Kidney epithelial cell (primary cell): ENCODE data around the gene SETD1B. TPM values are rescaled to one million over a fixed set of nuclear protein-coding genes. Genes with fewer than 3 reads are reported as not detected.

Source experiments
- DNase-seq: peaks from one replicate; pipeline ENCODE4 v3.0.0-alpha.2; 2010; ENCODE audit warnings: low read depth
- H3K27me3 ChIP-seq: 2 replicates; pipeline ENCODE4 v1.6.0; 2011; ENCODE audit warnings: low read length; ENCODE audit not compliant: control insufficient read depth, insufficient read depth
- H3K36me3 ChIP-seq: 2 replicates; pipeline ENCODE4 v1.5.1; 2011; ENCODE audit warnings: low read length; ENCODE audit not compliant: control insufficient read depth, insufficient read depth
- H3K4me3 ChIP-seq: 2 replicates; pipeline ENCODE4 v1.5.1; 2011; ENCODE audit warnings: low read depth, mild to moderate bottlenecking, control low read depth, low read length
- CTCF ChIP-seq: IDR thresholded peaks from 2 replicates; pipeline ENCODE4 v1.5.1; 2011; ENCODE audit warnings: mild to moderate bottlenecking, moderate library complexity, low read length, control low read depth, inconsistent platforms; ENCODE audit not compliant: insufficient read depth, poor library complexity, severe bottlenecking
- total RNA-seq: library from RNA; depleted of rRNA; stranded (reverse); fragments of >200 nt; gene quantifications from 2 replicates; pipeline ENCODE4 v1.2.3, GENCODE V29; 2015

SETD1B gene
- total RNA-seq, 1 donor from 2014 or later: 8.1 TPM

DNA sequence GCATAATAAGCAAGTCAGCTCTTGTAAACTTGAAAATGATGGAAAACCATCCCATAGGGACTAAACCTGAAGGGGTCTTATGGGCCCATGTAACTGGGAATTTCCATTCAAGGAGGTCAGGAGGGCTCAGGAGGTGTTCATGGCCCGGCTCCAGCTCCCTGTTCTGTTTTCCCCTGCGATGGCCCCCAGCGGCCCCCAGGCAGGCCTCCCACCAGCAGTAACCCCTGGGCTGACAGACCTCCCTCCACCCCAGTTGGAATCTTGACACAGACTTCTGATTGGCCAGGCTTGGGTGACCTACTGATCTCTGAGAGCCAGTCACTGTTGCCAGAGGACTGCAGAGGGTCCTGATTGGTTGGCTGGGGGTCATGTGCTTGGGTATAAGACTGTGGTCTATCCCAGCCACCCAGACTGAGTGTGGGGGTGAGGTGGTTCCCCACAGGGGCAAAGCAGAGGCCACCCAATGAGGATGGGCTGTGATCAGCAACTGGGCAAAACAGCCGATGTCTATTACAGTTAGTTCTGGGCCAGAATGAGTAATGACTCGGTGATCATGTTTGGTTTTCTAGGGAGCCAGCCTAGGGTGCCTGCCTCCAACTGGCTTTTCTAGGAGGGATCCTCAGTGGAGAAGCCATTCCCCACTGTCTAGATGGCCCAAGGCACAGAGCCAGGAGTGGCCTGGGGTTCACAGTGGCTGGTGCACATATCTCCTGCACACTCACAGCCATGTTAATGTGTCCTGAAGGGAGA, 37.3 kb upstream of the SETD1B start:
- DNase-seq: no peak
- TF ChIP-seq CTCF: no peak
- no peaks in the 10 kb centered on the region for H3K27me3 ChIP-seq
- H3K36me3 ChIP-seq: no peaks in the 10 kb centered on the region
- no peak overlapping the region for H3K4me3 ChIP-seq

DNA sequence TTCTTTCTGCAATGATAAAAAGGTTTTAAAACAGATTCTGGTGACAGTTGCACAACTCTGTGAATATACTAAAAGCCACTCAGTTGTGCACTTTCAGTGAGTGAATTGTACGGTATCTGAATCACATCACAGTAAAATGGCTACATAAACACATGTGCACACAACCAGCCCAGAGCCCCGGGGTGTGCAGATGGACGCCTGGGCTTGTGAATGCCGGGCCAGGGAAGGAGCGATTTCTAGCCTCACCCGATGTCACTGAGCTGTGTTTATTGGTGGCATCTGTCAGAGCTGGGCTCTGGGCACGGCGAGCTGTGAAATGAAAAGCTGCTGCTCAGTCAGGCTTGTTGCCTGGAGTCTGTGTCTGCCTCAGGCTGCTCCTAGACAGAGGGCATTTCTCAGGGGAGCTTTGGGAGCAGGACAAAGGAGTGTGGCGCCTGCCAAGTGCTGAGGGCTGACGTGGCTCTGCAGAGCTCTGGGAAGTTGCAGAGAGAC, 36.2 kb upstream of the SETD1B start:
- no peak overlapping the region for H3K4me3 ChIP-seq
- DNase-seq: no peak
- no peak for TF ChIP-seq CTCF
- no peaks in the 10 kb centered on the region for H3K36me3 ChIP-seq
- no peaks in the 10 kb centered on the region for H3K27me3 ChIP-seq

DNA sequence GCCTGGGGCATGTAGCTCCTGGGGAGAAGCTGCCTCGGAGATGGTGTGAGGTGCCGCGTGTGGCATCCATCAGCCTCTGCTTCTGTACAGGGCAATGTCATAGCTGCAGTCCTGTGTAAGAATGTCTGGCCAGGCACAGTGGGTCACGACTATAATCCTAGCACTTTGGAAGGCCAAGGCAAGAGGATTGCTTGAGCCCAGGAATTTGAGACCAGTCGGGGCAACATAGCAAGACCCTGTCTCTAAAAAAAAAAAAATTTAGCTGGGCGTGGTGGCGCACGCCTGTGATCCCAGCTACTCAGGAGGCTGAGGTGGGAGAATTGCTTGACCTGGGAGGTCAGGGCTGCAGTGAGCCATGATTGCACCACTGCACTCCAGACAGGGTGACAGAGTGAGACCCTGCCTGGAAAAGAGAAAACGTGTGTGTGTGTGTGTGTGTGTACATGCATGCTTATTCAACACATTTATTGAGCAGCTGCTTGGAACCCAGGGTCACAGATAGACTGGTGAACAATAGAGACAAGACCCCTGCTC, 34.4 kb upstream of the SETD1B start:
- Histone ChIP-seq H3K27me3 (no peaks in the 10 kb centered on the region), H3K36me3 (no peaks in the 10 kb centered on the region), H3K4me3 (no peak overlapping the region)
- no peak for DNase-seq
- no peak for TF ChIP-seq CTCF

DNA sequence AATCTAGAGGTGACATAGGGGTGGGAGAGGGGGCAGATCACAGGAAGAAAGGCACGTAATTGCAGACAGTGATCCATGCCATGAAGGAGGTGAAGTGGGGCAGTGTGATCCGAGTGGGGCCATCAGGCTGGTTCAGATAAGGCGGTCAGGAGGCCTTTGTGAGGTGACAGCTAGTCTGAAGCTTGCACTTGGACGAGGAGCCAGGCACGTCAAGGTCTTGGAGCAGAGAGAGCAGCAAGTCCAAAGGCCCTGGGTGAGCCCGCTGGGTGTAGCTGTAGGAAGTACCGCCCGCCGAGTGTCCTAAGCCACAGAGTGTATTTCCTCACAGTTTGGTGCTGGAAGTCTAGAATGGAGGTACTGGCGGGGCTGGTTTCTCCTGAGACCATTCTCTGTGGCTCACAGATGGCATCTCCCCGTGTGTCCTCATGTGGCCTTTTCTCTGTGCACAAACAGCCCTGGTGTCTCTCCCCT, 33.9 kb upstream of the SETD1B start:
- Histone ChIP-seq H3K36me3 (no peaks in the 10 kb centered on the region), H3K27me3 (no peaks in the 10 kb centered on the region), H3K4me3 (no peak overlapping the region)
- TF ChIP-seq CTCF: no peak
- no peak for DNase-seq

GRCh38 chr12:121770388-121770787, 33.4 kb upstream of the SETD1B start:
- no peak overlapping the region for H3K4me3 ChIP-seq
- no peaks in the 10 kb centered on the region for H3K36me3 ChIP-seq
- H3K27me3 ChIP-seq: no peaks in the 10 kb centered on the region
- no peak for DNase-seq
- TF ChIP-seq CTCF: no peak
